ENCODE measurements around the gene MPP3.
"Not testable (repeated sequence)": the region's sequence is repeated elsewhere in the genome, so short reads cannot be mapped to it uniquely, and the experiment has no call there.

The MPP3 gene

GRCh38 chr17:43874293-43874692 lies 41.3 kb upstream of the MPP3 start:
- H3K4me3 ChIP-seq (ENCODE audit: low read depth, low read length), result no peak overlapping the region
- no peak for DNase-seq
- no peak overlapping the region for H3K27ac ChIP-seq
- peaks cover 3% of the 10 kb centered on the region for H3K27me3 ChIP-seq (replicated peaks)
- TF ChIP-seq CTCF (IDR thresholded peaks at IDR 0.05; ENCODE audit: low read depth, low read length, missing control alignments), result no peak
- in situ Hi-C loops (cut with HindIII; ENCODE audit: low pct_ligation_motif_present, low sequenced_read_pairs), result no loop called here
- H3K36me3 ChIP-seq (replicated peaks), result no peaks in the 10 kb centered on the region

GRCh38 chr17:43873815-43874214 lies 40.9 kb upstream of the MPP3 start:
- in situ Hi-C loops (cut with HindIII; ENCODE audit: low pct_ligation_motif_present, low sequenced_read_pairs), result no loop called here
- peaks cover 3% of the 10 kb centered on the region for H3K27me3 ChIP-seq (replicated peaks)

GRCh38 chr17:43873091-43873490 lies 40.1 kb upstream of the MPP3 start:
- DNase-seq, result no peak
- peaks cover 7% of the 10 kb centered on the region for H3K27me3 ChIP-seq (replicated peaks)
- TF ChIP-seq CTCF (IDR thresholded peaks at IDR 0.05; ENCODE audit: low read depth, low read length, missing control alignments), result peak; percentile 22

More at GRCh38 chr17:43873815-43874214, 40.9 kb upstream of the MPP3 start:
- Histone ChIP-seq H3K4me3 (ENCODE audit: low read depth, low read length) (no peak overlapping the region), H3K36me3 (replicated peaks) (no peaks in the 10 kb centered on the region), H3K27ac (no peak overlapping the region)
- DNase-seq, result no peak
- TF ChIP-seq CTCF (IDR thresholded peaks at IDR 0.05; ENCODE audit: low read depth, low read length, missing control alignments), result no peak

GRCh38 chr17:43871946-43872690 lies 39.2 kb upstream of the MPP3 start:
- TF ChIP-seq CTCF (IDR thresholded peaks at IDR 0.05; ENCODE audit: low read depth, low read length, missing control alignments), result no peak
- no peak overlapping the region for H3K27ac ChIP-seq
- in situ Hi-C loops (cut with HindIII; ENCODE audit: low pct_ligation_motif_present, low sequenced_read_pairs), result no loop called here
- no peaks in the 10 kb centered on the region for H3K36me3 ChIP-seq (replicated peaks)
- DNase-seq, result no peak
- H3K4me3 ChIP-seq (ENCODE audit: low read depth, low read length), result no peak overlapping the region
- peaks cover 12% of the 10 kb centered on the region for H3K27me3 ChIP-seq (replicated peaks)

More at GRCh38 chr17:43873091-43873490, 40.1 kb upstream of the MPP3 start:
- H3K27ac ChIP-seq, result no peak overlapping the region
- H3K36me3 ChIP-seq (replicated peaks), result no peaks in the 10 kb centered on the region
- in situ Hi-C loops (cut with HindIII; ENCODE audit: low pct_ligation_motif_present, low sequenced_read_pairs), result no loop called here
- no peak overlapping the region for H3K4me3 ChIP-seq (ENCODE audit: low read depth, low read length)

GRCh38 chr17:43869031-43869430 lies 36.1 kb upstream of the MPP3 start:
- H3K36me3 ChIP-seq (replicated peaks); H3K4me3 ChIP-seq (ENCODE audit: low read depth, low read length); H3K27ac ChIP-seq; in situ Hi-C loops (cut with HindIII; ENCODE audit: low pct_ligation_motif_present, low sequenced_read_pairs); DNase-seq: not testable (repeated sequence)
- H3K27me3 ChIP-seq (replicated peaks), result peaks cover 17% of the 10 kb centered on the region

GRCh38 chr17:43868226-43868994 lies 35.5 kb upstream of the MPP3 start:
- H3K27ac ChIP-seq, result no peak overlapping the region
- no peaks in the 10 kb centered on the region for H3K36me3 ChIP-seq (replicated peaks)
- no peak for TF ChIP-seq CTCF (IDR thresholded peaks at IDR 0.05; ENCODE audit: low read depth, low read length, missing control alignments)
- H3K27me3 ChIP-seq (replicated peaks), result peaks cover 17% of the 10 kb centered on the region
- no peak overlapping the region for H3K4me3 ChIP-seq (ENCODE audit: low read depth, low read length)
- in situ Hi-C loops (cut with HindIII; ENCODE audit: low pct_ligation_motif_present, low sequenced_read_pairs), result no loop called here
- DNase-seq, result no peak
